Activated CD4-positive, CD25-positive, alpha-beta regulatory T cell treated with anti-CD3 and anti-CD28 coated beads, Interleukin-2, amount 50 U/mL, for 16 hours (primary cell): Measurements from ENCODE around the gene TBCD.

Experiments used
- DNase-seq: peaks from one replicate; pipeline ENCODE4 v3.0.0-alpha.2; 2020; ENCODE audit warnings: low read depth, low spot score

TBCD gene

DNA sequence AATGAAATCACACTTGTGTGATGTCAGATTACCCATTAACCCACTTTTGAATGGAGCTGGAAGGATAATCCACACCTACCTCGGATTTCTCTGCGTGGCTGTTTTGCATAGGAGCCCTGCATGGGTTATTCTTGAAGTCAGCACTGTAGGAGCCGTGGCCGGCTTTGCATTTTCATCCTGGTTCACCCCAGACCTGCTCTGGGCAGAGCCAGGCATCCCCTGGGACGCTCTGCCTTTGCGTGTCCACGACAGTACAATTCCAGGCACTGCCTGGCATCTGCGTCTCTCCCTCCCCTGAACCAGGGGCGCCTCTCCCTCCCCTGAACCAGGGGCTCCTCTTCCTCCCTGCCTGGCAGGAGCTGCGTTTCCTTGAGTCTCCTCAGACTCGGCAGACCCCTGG lies 117.7 kb downstream of the TBCD start:
- DNase-seq: no peak

DNA sequence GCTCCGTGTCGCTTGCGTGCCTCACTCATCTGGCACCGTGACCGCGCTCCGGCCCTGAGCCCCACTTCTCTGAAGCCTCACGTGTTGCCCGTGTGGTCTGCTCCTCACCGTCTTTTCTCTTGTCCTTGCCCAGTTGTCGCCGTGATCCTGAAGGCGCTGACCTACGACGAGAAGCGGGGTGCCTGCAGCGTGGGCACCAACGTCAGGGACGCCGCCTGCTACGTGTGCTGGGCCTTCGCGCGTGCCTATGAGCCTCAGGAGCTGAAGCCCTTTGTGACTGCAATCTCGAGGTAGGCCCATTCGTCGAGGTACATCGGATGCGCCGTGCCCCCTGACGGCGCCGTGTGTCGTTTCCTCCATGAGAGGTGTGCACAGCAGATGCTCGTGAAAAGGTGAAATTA lies 118.2 kb downstream of the TBCD start:
- no peak for DNase-seq

DNA sequence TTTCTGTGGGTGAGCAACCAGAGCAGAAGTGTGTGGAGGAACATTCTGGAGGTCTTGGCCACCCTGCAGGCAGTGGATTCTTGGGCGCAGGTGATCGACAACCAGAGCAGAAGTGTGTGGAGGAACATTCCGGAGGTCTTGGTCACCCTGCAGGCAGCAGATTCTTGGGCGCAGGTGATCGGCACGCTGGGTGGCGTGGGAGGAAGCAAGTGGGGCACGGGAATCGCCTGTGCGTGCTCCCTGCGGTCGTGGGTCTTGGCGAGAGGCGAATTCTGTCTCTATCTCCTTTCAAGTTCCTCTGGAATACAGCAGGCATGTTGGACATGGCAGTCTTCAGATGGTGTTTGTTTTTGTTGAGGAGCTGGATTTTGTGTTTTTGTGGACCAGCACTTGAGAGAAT lies 118.7 kb downstream of the TBCD start:
- no peak for DNase-seq

DNA sequence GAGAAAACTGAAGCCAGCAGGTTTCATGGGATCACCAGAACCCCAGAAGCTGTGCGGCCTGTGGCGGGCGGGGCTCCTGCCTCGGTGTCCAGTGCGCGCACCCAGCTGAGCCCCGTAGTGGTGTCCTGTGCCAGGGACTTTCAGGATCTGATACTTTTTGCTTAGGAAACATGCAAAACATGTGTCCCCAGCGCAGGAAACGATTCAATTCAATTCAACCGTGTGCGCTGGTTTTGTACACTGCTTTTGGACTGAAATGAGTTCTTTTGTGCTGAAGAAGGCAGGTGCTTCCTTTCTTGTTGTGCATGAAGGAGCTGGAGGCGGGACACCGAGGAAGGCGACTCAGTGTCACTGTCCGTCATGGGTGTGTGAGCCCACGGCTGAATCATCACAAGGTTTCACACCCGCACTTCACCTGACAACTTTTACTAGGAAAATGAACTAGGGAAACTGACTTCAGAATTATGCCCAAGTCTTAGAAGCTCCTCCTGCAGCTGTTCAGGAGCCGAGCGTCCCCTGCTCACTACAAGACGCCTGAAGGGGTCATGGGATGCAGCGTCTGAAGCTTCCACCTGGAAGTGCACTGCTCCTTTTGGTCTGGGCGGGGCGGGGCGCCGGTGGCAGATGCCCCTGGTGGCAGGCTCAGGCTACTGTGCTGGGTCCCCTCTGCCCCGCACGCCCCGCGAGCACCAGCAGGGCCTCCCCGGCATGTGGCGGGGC lies 119.4 kb downstream of the TBCD start:
- no peak for DNase-seq

DNA sequence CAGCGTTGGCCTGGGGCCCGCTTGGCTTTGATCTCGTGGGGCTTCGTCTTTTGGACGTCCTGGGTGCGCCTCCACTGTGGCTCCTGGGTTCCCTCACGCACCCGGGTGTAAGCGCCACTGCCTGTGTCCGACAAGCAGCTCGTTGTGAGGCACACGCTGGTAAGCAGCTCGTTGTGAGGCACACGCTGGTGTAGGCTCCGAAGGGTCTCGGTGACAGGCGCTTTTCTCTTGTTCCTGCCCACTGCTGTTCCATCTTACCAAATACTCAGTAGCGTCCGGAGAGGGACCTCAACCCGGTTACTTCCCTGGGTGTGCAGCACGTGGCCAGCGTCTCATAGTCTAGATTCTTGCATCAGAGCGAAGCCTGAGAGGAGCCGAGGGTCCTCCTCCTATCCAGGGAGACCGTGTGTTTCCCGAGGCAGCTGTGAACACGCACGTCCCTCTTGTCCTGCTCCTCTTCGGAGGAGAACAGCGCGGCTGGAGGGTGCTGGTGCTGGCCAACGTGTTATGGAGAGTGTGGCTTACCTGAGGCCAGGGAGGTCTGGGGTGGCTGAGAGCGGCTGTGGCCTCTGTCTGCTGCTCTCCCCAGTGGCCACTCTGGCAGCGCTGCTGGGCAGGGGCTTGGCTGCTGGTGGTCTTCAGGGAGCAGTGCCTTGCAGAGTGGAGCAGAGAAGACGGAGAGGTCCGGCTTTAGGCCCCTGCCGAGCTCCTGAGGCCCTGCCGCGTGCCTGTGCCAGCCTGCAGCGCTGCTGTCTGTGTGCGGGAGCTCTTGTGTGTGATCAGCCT lies 120.1 kb downstream of the TBCD start:
- no peak for DNase-seq

DNA sequence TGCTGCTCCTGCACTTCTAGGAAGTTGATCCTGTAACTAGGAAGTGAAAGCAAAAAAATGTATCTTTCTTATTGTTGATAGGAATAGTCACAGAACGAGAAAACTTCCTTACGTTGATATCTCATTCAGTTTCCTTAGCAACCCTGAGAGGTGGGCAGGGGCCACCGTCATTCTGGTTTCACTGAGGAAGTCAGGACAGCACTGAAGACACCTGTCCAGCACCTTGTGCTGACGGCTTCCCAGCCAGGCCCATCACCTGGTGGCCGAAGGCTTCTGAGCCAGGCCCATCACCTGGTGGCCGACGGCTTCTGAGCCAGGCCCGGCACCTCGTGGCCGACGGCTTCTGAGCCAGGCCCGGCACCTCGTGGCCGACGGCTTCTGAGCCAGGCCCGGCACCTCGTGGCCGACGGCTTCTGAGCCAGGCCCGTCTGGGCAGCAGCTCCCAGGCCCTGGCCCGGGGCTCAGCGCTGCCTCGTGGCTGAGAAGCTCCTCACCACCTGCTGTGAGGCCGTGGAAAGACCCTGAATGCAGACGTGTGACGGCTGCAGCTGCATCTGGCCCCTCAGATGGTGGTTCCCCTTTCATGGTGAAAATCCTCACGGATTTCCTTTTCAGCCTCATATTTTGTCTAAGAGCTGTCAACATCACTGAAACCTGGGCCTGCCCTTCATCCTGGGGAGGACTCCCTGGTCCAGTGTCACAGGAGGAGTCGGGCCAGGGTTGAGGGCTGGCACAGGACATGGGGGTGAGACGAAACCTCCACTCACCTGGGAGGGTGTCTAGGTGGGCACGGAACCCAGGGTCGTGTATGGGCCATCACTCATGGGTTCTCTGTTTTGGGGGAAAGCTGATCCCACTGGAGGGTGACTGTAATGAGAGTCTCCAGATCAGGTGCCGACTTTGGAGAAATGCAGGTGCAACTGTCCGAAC lies 121.0 kb downstream of the TBCD start:
- no peak for DNase-seq

DNA sequence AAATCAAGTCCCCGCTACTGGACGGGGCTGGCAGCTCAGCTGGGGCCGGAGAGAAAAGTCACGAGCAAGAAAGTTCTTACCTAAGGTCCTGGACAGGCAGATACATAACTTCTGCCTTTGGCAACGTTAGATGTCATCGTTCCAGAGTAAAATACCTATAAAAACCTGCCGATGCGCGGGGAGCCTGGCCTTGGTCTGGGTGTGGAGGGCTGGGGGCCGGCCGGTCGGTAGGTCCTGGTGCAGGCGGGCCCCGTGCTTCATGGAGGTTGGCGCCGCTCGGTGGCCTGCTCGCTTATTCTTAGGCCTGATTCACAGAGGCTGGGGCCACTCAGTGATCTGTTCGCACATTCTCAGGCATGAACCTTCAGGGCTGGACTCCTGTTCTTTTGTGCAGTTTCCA lies 121.7 kb downstream of the TBCD start:
- no peak for DNase-seq

DNA sequence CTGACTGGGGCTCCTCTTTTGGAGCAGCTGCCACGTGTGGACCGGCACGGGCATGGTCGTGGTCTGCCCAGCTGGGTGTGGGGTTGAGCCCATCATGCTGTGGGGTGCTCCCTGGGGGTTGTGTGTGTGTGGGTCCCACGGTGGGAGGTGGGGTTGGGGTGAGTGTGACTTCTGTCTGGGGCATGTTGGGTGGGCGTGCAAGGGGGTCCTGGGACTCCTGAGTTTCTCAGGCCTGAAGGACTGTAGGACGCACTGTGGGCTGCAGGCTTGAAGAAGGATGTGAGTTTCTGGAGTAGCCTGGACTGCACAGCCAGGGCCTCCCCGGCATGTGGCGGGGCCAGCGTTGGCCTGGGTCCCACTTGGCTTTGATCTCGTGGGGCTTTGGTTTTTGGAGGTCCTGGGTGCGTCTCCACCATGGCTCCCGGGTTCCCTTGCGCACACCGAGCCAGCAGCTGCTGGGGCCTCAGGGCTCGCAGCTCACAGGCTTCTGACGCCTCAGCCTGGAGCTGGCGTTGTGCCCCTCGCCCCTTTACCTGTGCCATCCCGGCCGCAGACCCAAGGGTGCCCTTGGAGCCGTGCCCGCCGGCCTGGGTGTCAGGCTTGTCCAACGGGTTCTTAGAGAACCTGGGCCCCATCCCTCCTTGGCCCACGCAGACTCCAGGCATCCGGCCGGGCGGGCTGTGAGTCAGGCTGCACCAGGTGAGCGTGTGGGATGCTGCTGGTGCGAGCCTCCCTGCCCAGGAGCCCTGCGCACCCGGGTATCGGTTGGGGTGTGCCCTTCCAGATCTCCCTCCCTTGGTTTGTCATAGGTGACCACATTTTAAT lies 122.4 kb downstream of the TBCD start:
- no peak for DNase-seq

DNA sequence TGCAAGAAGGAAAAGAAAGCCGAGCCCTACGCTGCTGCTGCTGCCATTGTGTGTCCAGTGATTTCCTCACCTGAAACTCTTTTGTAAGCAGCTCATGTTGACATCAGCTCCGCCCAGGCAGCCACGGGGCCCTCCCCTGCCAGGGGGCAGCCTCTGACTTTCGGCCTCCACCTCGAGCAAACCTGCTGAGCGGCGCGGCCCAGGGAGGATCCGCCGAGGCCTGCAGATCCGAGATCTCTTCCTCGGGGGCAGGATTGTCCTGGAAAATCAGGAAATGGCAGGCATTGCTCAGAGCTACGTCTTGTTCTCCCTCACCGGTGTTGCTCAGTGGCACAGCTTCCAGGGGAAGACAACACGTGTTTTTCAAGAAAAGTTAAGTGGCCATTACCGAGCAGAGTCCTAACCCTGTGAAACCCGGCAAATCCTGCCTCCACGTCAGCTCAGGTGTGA lies 123.6 kb downstream of the TBCD start:
- no peak for DNase-seq

DNA sequence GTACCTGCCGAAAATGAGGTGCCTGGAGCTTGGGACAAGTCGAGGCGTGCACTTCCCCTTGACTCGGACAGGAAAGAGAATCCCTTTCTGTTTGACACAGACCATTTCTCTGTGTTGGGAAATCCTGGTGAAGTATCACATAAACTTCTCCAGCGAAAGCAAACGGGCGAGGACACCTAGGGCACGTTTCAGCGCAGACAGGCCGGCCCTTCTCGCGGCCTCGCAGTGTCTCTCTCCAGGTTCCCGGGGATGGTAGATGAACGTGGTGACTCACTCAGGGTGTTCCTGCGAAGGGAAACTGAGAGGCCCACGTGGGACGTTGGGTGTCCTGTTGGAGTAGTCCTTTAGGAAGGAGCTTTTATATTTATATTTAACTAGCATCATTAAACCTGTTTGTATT lies 124.3 kb downstream of the TBCD start:
- no peak for DNase-seq

DNA sequence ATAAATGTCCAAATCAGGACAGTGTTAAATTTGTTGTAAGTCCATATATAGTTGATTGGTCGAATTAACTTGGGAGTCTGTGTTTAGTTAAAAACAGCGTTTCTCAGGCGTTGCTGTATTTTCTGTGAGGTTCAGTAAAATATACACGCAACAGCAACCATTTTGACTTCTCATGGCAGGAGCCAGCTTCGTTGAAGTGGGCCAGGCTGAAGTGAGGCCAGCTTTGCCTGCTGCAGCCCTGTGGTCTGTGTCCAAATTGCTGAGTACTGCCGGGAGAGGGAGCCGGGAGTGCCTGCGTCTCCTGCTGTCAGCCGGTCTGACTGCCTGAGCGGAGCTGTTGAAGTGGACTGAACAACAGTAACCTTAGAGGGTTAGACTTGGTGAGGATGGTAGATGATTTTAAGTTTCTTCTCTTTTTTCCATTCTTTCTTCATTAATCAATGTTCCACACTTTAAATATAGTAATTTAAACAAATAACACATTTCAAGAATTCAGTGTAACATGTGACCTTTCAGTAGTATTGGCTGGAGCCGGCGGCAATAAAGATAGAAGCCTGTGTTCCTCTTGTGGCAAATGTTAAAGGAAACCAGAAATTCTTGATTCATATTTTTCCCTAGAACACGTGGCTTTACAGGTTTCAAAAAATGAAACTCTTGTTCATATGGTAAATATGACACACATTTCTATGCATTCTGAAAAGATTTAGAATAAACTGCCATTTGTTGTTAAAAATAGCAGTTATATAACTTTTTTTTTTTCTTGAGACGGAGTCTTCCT lies 124.9 kb downstream of the TBCD start:
- no peak for DNase-seq

DNA sequence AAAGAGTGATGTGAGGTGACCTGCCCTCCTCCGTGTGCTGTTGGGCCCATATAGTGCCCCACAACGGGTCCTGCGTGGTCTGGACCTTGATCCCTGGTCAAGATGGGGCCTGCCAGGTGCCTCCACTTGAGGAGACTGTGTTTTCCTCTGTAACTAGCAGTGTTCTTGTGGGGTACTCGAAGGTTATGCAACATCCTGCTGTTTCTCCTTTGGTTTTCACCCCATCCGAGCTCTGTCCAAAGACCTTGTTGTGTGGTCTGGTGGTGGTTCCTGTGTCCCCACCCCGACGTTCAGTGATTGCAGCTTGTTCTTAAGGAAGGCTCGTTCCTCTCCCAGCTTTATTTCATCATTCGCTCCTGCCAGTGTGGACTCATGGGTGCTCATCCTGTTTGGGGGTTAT lies 126.7 kb downstream of the TBCD start:
- DNase-seq: no peak

DNA sequence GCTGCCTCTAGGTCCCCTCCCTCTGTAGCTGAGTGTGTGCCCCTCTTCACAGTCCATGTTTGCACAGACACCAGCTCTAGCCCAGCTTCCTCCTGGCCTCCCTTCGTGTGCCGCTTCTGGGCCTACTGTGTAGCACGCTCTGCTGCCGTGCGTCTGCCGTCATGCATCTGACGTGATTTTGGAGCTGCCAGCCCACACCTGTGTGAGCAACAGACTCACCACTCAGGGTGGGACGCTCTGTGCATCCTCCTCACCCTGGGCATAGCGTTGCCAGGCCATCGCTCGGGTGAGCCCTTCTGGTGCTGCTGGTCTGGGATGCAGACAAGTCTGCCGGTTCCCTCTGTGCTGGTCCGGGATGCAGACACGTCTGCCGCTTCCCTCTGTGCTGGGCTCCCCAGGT lies 127.4 kb downstream of the TBCD start:
- no peak for DNase-seq

DNA sequence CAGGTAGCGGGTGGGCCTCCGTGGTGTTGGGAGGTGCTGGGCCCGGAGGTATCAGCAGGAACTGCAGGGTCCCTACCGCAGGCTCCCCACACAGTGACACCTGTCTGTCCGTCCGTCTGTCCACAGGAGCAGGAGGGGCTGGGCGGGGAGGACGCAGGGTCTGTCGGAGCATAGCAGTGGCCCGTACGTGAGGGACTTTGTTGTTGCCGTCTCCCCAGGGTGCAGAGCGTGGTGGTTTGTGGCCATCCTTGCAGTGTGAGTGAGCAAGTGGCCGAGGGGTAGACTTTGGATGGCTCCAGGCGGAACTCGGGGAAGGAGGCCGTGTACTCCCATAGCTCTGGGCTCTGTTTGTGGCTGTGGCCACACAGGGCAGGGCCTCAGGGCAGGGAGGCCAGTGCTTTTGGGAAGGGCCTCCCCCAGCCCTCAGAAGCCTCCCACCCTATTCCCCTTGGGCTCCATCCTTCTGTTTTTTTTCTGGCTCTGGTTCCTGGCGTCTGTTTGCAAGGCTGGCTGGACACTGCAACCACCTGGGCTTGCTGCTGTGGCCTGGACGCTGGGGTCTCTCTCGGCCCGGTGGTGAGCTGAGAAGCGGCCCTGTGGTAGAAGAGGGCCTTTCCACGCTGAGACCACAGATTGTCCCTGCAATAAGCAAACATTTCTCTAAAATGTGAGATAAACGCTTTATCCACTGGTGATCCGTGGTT lies 128.9 kb downstream of the TBCD start:
- no peak for DNase-seq

DNA sequence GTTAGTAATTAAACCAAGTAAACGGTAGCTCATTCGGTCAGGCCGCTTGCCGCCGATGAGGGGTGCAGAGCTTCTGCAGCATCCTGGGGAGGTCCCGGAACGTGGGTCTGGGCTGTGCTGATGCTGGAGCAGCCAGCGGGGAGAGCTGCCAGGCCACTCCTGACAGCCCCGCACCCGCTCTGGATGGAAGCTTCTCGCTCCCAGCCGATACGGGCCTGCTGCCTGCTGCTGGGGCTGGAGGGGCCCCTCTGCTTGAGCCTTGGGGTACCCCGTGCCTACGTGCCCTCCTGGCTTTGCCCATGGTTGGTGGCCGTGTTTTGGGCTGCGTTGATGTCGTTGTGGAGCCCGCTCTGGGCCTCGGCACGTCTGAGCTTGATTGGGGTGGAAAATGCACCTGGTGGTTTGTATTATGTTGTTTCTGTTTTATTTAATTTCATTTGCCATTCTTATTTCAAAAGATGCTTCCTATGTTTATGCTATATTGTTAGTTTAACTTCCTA lies 129.5 kb downstream of the TBCD start:
- no peak for DNase-seq

DNA sequence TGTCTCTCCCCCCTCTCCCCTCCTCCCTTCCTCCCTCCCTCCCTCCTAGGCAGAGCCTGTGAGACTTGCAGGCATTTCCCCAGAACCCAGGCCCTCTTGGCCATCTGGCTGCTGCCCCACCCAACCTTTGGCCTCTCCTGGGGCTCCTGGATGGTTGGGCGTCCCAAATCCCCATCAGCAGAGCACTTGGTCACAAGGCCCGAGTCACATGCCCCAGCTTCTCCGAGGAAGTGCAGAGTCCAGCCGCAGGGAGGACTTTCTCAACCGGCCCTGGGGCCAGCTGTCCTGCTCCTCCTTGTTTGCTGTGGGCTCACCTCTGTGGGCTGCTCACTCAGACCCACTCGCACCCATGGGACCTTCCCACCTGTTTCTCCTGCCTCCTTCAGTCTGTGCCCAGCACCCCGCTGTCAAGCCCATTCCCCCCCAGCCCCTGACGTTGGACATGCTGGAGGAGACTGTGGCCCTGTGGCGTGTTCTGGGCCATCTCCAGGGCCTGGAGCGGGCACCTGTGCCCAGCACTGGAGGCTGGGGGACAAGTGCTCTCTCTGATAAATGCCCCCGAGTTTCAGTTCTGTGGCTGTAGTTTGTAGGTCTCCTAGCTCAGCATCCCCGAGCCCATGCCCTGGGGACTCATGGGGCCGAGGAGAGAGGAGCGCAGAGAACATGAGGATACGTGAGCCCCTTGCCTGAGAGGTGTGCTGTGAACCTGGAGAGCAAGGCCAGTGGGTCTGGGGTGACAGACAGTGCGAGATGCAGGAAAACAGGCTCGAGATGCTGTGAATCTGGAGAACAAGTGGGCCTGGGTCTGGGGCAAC lies 130.2 kb downstream of the TBCD start:
- no peak for DNase-seq

DNA sequence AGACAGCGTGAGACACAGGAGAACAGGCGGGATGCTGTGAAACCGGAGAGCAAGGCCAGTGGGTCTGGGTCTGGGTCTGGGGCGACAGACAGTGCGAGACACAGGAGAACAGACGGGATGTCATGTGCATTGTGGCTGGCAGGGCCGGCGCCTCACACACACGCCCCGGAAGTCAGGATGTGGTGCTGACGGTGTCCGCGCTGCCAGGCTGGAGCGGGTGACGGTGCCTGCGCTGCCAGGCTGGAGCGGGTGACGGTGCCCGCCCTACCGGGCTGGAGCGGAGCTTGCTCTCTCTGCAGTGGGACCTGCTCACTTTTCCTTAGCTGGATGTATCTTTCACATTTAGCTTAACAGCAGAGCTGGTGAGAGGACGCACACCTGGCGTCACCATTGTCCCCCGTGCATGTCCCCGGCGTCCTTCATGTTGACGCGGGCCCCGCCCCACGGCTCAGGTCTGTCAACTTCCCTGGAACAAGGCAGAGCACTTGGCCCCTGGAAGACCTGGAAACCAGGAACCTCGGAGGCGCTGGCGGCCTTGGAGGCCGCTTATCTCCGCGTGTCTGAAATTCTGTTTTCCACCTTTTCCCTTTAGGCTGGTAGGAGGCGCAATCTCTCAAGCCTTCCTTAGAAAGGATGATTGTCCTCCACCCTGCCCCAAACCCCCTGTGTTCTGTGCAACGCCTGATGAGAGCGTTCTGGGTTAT lies 131.0 kb downstream of the TBCD start:
- DNase-seq: peak; percentile 45

DNA sequence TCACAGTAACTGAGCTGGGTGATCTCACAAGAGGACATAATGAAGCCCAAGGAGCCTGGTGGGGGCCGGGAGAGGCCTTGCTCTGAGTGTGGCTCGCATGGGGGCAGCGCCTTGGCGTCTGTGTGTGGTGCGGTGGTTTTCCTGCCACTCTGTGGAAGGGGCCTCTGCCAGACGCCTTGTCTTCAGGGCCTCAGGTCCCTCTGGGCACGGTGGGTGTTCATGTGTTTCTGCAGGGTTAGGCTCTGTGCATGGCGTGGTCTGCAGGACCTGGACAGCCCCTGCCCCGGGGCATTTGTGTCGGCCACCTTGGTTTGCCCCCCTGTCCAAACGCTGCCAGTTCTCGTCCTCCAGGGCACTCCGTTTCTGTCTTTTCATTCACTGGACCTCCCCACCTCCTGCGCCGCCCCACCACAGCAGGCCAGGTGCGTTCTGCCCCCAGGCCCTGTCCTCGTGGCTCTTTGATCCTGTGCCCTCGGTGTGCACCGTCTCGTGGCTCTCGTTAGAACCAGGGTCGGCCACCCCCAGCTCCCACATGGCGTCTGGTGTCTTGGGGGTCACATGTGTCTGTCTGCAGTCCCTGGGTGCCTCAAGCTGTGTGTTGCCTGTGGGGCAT lies 131.7 kb downstream of the TBCD start:
- no peak for DNase-seq
